Liver (tissue), 9 donors: ENCODE data around the gene ITGA2. TPM values are rescaled to one million over a fixed set of nuclear protein-coding genes. Genes with fewer than 3 reads are reported as not detected.
A peak's percentile ranks its signal among the peaks of the same experiment; 100 is the strongest.

ENCODE experiments used
- DNase-seq: peaks from one replicate; pipeline ENCODE4 v3.0.0-alpha.2; 2017; ENCODE audit warnings: low spot score
- H3K27ac ChIP-seq, 2 donors: one replicate each; pipeline ENCODE4 v1.7.0; 2013; ENCODE audit warnings: inconsistent platforms in 2 of 2, low read length in 2 of 2, control low read depth in 1 of 2, low read depth in 1 of 2, mild to moderate bottlenecking in 1 of 2
- H3K27me3 ChIP-seq, 4 donors: one replicate each; pipeline versions ENCODE4 v1.6.1 to v1.7.0; 2013; ENCODE audit warnings: low read length in 3 of 4, inconsistent platforms in 1 of 4, mild to moderate bottlenecking in 1 of 4, moderate library complexity in 1 of 4; ENCODE audit not compliant: control insufficient read depth in 4 of 4, insufficient read depth in 4 of 4
- H3K36me3 ChIP-seq, 4 donors: one replicate each; pipeline versions ENCODE4 v1.6.1 to v1.7.0; 2013; ENCODE audit warnings: low read length in 3 of 4, mild to moderate bottlenecking in 3 of 4, low read depth in 1 of 4, moderate library complexity in 1 of 4; ENCODE audit not compliant: control insufficient read depth in 4 of 4, insufficient read depth in 3 of 4
- H3K4me1 ChIP-seq, 4 donors: one replicate each; pipeline versions ENCODE4 v1.6.1 to v1.7.0; 2013; ENCODE audit warnings: low read length in 3 of 4, mild to moderate bottlenecking in 3 of 4, moderate library complexity in 1 of 4; ENCODE audit not compliant: control insufficient read depth in 4 of 4, insufficient read depth in 4 of 4
- H3K4me3 ChIP-seq, 3 donors: one replicate each; pipeline versions ENCODE4 v1.6.1 to v1.7.0; 2013; ENCODE audit warnings: low read length in 3 of 3, control low read depth in 1 of 3, low read depth in 1 of 3, mild to moderate bottlenecking in 1 of 3
- H3K9ac ChIP-seq, 2 donors: one replicate each; pipeline ENCODE4 v1.7.0; 2013; ENCODE audit warnings: low read length in 2 of 2, mild to moderate bottlenecking in 2 of 2, moderate library complexity in 2 of 2, control low read depth in 1 of 2, low read depth in 1 of 2
- H3K9me3 ChIP-seq, 4 donors: one replicate each; pipeline versions ENCODE4 v1.6.1 to v1.7.0; 2013; ENCODE audit warnings: low read length in 3 of 4; ENCODE audit not compliant: control insufficient read depth in 4 of 4
- EGR1 ChIP-seq, 2 donors: IDR thresholded peaks; 2 replicates each; pipeline ENCODE4 v1.6.1; 2016 to 2018; ENCODE audit warnings: antibody characterized with exemption in 2 of 2, low read depth in 2 of 2
- FOXA1 ChIP-seq: IDR thresholded peaks from 2 replicates; pipeline ENCODE4 v1.6.1; 2016; ENCODE audit warnings: antibody characterized with exemption
- FOXA2 ChIP-seq: IDR thresholded peaks from 2 replicates; pipeline ENCODE4 v1.6.1; 2016; ENCODE audit warnings: antibody characterized with exemption
- GABPA ChIP-seq, 2 donors: IDR thresholded peaks in 1 of 2; conservative IDR thresholded peaks in 1 of 2; 2 replicates each; pipeline ENCODE4 v1.6.1; 2016; ENCODE audit warnings: antibody characterized with exemption in 2 of 2, mild to moderate bottlenecking in 1 of 2, moderate library complexity in 1 of 2
- HNF4A ChIP-seq, 2 donors: conservative IDR thresholded peaks; 2 replicates each; pipeline ENCODE4 v1.6.1; 2016; ENCODE audit warnings: antibody characterized with exemption in 2 of 2, mild to moderate bottlenecking in 2 of 2
- HNF4G ChIP-seq: IDR thresholded peaks from 2 replicates; pipeline ENCODE4 v1.6.1; 2016; ENCODE audit warnings: antibody characterized with exemption
- MAX ChIP-seq: IDR thresholded peaks from 2 replicates; pipeline ENCODE4 v1.6.1; 2016; ENCODE audit warnings: antibody characterized with exemption
- RAD21 ChIP-seq, 2 donors: IDR thresholded peaks; 2 replicates each; pipeline ENCODE4 v1.6.1; 2016; ENCODE audit warnings: antibody characterized with exemption in 2 of 2, mild to moderate bottlenecking in 2 of 2
- RXRA ChIP-seq, 2 donors: IDR thresholded peaks; 2 replicates each; pipeline ENCODE4 v1.6.1; 2017 to 2018; ENCODE audit warnings: antibody characterized with exemption in 2 of 2, mild to moderate bottlenecking in 1 of 2
- SP1 ChIP-seq: IDR thresholded peaks from 2 replicates; pipeline ENCODE4 v1.6.1; 2018; ENCODE audit warnings: antibody characterized with exemption, mild to moderate bottlenecking
- TAF1 ChIP-seq: conservative IDR thresholded peaks from 2 replicates; pipeline ENCODE4 v1.6.1; 2016; ENCODE audit warnings: antibody characterized with exemption, mild to moderate bottlenecking
- YY1 ChIP-seq: IDR thresholded peaks from 2 replicates; pipeline ENCODE4 v1.6.1; 2016; ENCODE audit warnings: antibody characterized with exemption, mild to moderate bottlenecking
- WGBS: extraction: QIAGEN DNeasy Blood & Tissue Kit; methylation state at CpG from one replicate; pipeline ENCODE4 v1.1.7; 2013; 5-methylcytosine and 5-hydroxymethylcytosine counted together
- polyA plus RNA-seq, 2 donors: library from polyadenylated mRNA; stranded (reverse) in 1 of 2; unstranded in 1 of 2; fragments of 200-250 nt in 1 of 2; fragments of >200 nt in 1 of 2; fragmentation: Nextera tagmentation in 1 of 2; extraction: Ambion mirVana in 1 of 2; gene quantifications; one replicate each; pipeline versions ENCODE4 v1.2.1 to v1.2.3, GENCODE V29; 2013 to 2015
- total RNA-seq, 2 donors: library from RNA; depleted of rRNA; stranded (reverse); fragments of >200 nt; gene quantifications; one replicate each; pipeline ENCODE4 v1.2.3, GENCODE V29; 2014
- TF ChIP-seq, protein P1 (sequence below): IDR thresholded peaks from 2 replicates; pipeline ENCODE4 v1.6.1; 2016; ENCODE audit warnings: antibody characterized with exemption
- TF ChIP-seq, protein P2 (sequence below): IDR thresholded peaks from 2 replicates; pipeline ENCODE4 v1.6.1; 2016; ENCODE audit warnings: antibody characterized with exemption, mild to moderate bottlenecking
- TF ChIP-seq, protein P3 (sequence below): fragments of 150-350 bp; IDR thresholded peaks from 2 replicates; pipeline ENCODE4 v1.5.1; 2017; ENCODE audit warnings: improper control_type of control experiment, low read depth, low read length; ENCODE audit not compliant: missing input control
- donor health status: healthy.
- donor health status: healthy.
- donor health status: healthy.
- donor health status: healthy.
- donor health status: healthy.

The ITGA2 gene
- total and polyA plus RNA-seq, 4 donors = 0.12 to 0.61 (median 0.33) TPM

- DNase-seq = no peak
- H3K4me1 ChIP-seq = no peaks in the 10 kb centered on the region
- no peak overlapping the region for H3K9ac ChIP-seq
- H3K27ac ChIP-seq = no peak overlapping the region
- no peak for TF ChIP-seq GABPA (IDR thresholded peaks at IDR 0.05 in 1 of 2, conservative IDR thresholded peaks at IDR 0.05 in 1 of 2)
- TF ChIP-seq FOXA1 = no peak
- TF ChIP-seq MAX = no peak
- TF ChIP-seq TAF1 = no peak
- no peaks in the 10 kb centered on the region for H3K27me3 ChIP-seq
- no peaks in the 10 kb centered on the region for H3K9me3 ChIP-seq
- peaks cover 2 to 29% (median 24%) of the 10 kb centered on the region in 4 donors for H3K36me3 ChIP-seq
- WGBS = 95% methylated on average over 7 of the region's 7 CpGs
- H3K4me3 ChIP-seq = no peak overlapping the region
Measured at GRCh38 chr5:53095217-53095616, 106.1 kb downstream of the ITGA2 start.

DNA sequence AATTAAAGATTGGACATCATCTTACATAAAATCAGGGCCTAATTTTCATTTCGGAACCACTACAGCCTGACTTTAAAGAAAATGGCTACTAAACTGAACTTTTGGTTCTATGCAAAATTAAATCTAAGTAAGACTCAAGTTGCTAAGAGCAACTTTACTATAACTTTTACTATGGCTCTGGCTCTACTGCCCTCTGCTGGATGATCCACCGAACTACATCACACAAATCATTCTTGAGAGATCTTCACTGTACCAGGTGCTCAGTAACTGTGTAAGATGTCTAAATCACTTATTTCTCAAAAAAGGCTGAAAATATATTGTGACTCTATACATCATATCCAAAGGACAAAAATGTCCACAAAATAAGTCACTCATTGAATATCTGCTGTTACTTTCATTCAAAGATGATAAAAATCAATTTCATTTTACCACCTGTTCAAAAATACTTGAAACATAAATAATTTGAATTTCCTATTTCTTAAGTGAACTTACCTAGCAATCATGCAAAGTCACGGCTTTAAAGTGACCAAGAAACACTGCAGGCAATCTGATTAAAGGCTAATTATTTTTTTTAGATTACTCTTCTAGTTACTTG, 106.9 kb downstream of the ITGA2 start:
- no peak for TF ChIP-seq RXRA (IDR thresholded peaks at IDR 0.05)
- TF ChIP-seq RAD21 (IDR thresholded peaks at IDR 0.05) = peak; percentile 82 to 90
- TF ChIP-seq, protein P1, sequence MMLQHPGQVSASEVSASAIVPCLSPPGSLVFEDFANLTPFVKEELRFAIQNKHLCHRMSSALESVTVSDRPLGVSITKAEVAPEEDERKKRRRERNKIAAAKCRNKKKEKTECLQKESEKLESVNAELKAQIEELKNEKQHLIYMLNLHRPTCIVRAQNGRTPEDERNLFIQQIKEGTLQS = no peak
- TF ChIP-seq, protein P2, sequence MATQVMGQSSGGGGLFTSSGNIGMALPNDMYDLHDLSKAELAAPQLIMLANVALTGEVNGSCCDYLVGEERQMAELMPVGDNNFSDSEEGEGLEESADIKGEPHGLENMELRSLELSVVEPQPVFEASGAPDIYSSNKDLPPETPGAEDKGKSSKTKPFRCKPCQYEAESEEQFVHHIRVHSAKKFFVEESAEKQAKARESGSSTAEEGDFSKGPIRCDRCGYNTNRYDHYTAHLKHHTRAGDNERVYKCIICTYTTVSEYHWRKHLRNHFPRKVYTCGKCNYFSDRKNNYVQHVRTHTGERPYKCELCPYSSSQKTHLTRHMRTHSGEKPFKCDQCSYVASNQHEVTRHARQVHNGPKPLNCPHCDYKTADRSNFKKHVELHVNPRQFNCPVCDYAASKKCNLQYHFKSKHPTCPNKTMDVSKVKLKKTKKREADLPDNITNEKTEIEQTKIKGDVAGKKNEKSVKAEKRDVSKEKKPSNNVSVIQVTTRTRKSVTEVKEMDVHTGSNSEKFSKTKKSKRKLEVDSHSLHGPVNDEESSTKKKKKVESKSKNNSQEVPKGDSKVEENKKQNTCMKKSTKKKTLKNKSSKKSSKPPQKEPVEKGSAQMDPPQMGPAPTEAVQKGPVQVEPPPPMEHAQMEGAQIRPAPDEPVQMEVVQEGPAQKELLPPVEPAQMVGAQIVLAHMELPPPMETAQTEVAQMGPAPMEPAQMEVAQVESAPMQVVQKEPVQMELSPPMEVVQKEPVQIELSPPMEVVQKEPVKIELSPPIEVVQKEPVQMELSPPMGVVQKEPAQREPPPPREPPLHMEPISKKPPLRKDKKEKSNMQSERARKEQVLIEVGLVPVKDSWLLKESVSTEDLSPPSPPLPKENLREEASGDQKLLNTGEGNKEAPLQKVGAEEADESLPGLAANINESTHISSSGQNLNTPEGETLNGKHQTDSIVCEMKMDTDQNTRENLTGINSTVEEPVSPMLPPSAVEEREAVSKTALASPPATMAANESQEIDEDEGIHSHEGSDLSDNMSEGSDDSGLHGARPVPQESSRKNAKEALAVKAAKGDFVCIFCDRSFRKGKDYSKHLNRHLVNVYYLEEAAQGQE = no peak
- TF ChIP-seq, protein P3, sequence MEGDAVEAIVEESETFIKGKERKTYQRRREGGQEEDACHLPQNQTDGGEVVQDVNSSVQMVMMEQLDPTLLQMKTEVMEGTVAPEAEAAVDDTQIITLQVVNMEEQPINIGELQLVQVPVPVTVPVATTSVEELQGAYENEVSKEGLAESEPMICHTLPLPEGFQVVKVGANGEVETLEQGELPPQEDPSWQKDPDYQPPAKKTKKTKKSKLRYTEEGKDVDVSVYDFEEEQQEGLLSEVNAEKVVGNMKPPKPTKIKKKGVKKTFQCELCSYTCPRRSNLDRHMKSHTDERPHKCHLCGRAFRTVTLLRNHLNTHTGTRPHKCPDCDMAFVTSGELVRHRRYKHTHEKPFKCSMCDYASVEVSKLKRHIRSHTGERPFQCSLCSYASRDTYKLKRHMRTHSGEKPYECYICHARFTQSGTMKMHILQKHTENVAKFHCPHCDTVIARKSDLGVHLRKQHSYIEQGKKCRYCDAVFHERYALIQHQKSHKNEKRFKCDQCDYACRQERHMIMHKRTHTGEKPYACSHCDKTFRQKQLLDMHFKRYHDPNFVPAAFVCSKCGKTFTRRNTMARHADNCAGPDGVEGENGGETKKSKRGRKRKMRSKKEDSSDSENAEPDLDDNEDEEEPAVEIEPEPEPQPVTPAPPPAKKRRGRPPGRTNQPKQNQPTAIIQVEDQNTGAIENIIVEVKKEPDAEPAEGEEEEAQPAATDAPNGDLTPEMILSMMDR = peak; percentile 79
- no peak for TF ChIP-seq YY1
- no peak for TF ChIP-seq FOXA2
- WGBS = 10% methylated on average over 3 of the region's 3 CpGs
- H3K36me3 ChIP-seq = peaks cover 2 to 32% (median 28%) of the 10 kb centered on the region in 4 donors

GRCh38 chr5:53099546-53099945, 110.4 kb downstream of the ITGA2 start:
- Histone ChIP-seq H3K27ac (no peak overlapping the region), H3K4me3 (no peak overlapping the region), H3K9ac (no peak overlapping the region), H3K4me1 (no peaks in the 10 kb centered on the region), H3K36me3 (peaks cover 6 to 47% (median 35%) of the 10 kb centered on the region in 4 donors), H3K9me3 (no peaks in the 10 kb centered on the region), H3K27me3 (no peaks in the 10 kb centered on the region)
- DNase-seq = no peak
- 72% methylated on average over 2 of the region's 2 CpGs for WGBS
- TF ChIP-seq TAF1 (no peak), MAX (no peak), EGR1 (IDR thresholded peaks at IDR 0.05; ENCODE audit: low read depth in 2 of 2) (no peak), HNF4A (conservative IDR thresholded peaks at IDR 0.05) (no peak), SP1 (no peak), HNF4G (no peak)

More for the DNA sequence above, 106.9 kb downstream of the ITGA2 start:
- Histone ChIP-seq H3K4me1 (no peaks in the 10 kb centered on the region), H3K4me3 (no peak overlapping the region), H3K9ac (no peak overlapping the region), H3K27ac (no peak overlapping the region), H3K9me3 (no peaks in the 10 kb centered on the region), H3K27me3 (no peaks in the 10 kb centered on the region)
- DNase-seq = peak; percentile 62
